ENCODE data around the gene IQGAP1.
"Not testable (repeated sequence)": the region's sequence is repeated elsewhere in the genome, so short reads cannot be mapped to it uniquely, and the experiment has no call there.

The IQGAP1 gene

DNA sequence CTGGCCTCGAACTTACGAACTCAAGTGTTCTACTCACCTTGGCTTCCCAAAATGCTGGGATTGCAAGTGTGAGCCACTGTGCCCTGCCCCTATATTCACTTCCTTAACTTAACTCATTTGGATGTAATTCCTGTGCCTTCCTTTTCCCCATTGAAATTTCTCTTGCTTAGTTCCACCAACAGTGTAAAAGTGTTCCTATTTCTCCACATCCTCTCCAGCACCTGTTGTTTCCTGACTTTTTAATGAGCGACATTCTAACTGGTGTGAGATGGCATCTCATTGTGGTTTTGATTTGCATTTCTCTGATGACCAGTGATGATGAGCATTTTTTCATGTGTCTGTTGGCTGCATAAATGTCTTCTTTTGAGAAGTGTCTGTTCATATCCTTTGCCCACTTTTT is 21.5 kb downstream of the IQGAP1 start:
- DNase-seq (ENCODE audit: low spot score): not testable (repeated sequence)

DNA sequence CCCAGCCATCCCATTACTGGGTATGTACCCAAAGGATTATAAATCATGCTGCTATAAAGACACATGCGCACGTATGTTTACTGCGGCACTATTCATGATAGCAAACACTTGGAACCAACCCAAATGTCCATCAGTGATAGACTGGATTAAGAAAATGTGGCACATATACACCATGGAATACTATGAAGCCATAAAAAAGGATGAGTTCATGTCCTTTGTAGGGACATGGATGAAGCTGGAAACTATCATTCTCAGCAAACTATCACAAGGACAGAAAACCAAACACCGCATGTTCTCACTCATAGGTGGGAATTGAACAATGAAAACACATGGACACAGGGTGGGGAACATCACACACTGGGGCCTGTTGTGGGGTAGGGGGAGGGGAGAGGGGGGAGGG is 22.3 kb downstream of the IQGAP1 start:
- not testable (repeated sequence) for DNase-seq (ENCODE audit: low spot score)

DNA sequence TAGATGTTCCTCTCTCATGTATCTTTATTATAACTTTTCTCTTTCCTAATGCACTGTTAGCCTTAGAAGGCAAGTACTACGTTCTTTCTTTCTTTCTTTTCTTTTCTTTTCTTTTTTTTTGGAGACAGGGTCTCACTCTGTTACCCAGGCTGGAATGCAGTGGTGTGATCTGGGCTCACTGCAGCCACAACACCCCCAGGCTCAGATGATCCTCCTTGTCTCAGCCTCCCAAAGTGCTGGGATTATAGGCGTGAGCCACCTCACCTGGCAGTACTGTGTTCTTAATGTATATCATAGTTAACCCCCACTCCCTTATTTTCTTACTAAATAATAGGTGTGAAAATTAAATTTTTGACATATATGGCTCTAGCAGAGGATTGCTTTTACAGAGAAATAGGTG is 23.1 kb downstream of the IQGAP1 start:
- DNase-seq (ENCODE audit: low spot score): no peak

DNA sequence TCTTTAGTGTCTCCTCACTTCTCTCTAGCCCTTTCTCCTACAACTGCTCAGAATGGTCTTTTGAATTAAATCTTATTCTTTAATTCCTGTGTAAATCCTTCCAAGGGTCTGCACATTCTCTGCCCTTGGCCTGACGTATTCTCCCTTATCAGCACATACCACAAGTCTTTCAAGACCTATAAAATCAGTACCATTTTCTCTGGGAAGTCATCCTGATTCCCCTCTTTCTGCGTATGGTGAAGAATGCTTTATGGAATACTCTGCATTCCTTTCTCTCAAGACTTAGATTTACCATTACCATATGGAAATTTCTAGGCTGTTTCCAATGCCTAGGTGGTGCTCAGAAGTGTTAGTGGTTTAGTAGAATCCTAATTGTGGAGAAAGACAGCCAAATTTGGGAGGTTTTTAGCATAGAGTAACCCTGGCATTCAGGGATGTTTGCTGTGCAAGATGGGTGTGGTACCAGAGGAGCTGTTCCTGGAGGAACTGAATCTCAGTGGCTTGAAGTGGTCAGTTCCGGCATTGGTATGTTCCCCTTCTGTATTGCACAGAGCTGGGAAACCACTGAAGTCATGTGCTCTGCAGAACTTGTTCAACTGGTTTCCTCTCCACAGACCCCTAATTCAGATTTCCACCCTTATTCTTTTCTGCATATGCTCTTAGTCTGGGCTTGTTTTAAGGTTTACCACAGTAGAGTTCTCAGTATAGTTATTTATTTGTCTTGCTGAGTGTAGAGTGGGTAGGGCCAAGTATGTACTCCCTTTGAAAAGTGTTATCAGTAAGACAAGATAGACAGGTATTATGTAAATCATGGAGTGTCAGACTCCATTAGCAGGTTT is 24.5 kb downstream of the IQGAP1 start:
- peak; percentile 69 for DNase-seq (ENCODE audit: low spot score)

DNA sequence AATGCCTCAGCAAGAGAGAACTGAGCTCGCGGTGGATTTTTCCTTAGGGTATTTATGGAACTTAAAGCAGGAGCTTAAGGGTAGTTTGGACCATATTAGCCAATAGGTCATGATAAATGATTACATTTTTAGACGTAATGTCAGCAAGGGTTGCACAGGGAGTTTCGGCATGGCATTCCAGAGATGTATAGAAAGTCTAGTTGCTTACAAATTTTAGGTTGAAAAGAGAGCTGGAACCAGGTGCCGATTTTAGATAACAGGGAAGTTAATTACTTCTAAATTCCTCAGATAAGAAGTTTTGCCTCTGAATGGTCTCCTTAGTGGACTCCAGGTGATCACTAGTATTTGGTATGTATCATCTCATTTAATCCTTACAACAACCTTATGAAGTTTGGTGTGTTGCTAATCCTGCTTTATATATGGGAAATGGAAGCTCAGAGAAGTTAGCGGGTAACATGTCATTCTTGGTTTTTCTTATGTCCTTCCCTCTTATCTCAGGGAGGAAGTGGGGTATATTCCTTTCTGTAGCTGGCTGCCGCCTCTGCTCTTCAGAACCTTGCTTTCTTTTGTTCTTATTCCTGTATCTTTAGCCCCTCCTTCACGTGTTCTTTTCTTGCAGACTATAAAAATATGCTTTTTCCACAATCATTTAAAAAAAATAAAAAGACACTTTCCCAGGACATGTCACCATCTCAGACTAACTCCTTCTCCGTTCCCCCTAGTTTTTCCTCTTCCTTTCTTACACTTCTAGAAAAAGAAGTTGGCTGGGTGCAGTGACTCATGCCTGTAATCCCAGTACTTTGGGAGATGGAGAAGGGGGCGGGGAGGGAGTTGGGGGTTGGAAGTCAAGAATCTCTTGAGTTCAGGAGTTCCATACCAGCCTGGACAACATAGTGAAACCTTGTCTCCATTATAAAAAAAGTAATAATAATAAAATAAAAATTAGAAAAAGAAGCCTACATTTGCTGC is 25.7 kb downstream of the IQGAP1 start:
- no peak for DNase-seq (ENCODE audit: low spot score)

DNA sequence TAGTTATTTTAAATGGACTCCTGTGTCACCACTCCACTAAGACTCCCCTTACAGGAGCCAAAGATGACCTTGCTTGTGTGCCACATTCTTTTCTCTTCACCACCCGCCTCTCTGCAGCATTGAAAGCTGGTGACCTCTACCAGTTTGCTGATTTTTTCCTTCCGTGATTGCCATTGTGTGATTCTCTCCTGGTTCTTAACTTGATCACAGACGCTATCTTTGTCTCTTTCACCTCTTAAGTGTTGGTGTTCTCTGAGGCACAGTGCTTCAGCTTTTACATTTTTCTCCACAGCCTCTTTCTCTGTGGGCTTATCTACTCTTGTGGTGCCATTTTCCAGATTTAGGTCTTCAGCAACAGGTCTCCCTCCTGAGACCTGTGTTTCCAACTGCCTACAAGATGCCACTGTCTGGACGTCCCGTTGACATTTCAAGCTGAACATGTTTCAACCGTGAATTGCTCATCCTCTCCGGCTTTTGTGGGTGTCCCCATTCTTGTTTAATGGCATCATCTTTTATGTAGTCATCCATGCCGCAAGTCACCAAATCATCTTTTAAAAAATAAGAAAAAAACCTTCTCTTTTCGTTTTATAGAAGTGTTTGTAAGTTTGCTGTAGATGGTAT is 26.5 kb downstream of the IQGAP1 start:
- DNase-seq (ENCODE audit: low spot score): no peak

DNA sequence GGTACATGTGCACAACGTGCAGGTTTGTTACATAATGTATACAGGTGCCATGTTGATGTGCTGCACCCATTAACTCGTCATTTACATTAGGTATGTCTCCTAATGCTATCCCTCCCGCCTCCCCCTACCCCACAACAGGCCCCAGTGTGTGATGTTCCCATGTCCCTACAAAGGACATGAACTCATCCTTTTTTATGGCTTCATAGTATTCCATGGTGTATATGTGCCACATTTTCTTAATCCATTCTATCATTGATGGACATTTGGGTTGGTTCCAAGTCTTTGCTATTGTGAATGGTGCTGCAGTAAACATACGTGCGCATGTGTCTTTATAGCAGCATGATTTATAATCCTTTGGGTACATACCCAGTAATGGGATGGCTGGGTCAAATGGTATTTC is 28.0 kb downstream of the IQGAP1 start:
- not testable (repeated sequence) for DNase-seq (ENCODE audit: low spot score)

DNA sequence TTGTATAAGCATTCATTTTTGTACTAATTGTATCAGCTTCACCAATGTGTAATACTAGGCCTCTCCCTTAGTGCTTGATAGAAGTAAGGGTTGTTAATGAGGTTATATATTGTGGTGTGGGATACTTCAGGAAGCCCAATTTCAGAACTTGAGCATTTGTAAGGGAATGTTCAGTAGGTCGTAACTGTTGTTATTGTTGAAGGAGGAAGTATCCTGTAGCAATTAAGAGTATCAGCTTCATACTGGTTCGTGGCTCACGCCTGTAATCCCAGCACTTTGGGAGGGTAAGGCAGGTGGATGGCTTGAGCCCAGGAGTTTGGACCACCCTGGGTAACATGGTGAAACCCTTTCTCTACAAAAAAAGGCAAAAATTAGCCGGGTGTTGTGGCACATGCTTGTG is 30.6 kb downstream of the IQGAP1 start:
- DNase-seq (ENCODE audit: low spot score): no peak

DNA sequence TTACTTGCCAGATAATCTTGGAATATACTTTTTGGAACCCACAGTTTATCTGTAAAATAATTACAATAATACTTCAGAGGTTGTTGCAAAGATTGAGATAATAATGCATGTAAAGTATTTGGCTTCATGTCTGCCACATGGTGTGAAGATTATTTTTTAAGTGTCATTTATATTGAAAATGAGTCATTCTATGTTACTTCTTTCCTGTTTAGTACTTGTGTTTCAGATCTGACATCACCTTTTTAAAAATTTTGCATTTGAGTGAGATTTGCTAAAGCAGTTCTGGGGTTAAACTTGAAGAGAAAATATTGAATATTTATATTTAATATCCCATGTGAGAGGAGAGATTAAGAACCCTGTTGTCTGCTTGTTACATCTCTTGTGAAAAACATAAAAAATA is 31.2 kb downstream of the IQGAP1 start:
- no peak for DNase-seq (ENCODE audit: low spot score)

DNA sequence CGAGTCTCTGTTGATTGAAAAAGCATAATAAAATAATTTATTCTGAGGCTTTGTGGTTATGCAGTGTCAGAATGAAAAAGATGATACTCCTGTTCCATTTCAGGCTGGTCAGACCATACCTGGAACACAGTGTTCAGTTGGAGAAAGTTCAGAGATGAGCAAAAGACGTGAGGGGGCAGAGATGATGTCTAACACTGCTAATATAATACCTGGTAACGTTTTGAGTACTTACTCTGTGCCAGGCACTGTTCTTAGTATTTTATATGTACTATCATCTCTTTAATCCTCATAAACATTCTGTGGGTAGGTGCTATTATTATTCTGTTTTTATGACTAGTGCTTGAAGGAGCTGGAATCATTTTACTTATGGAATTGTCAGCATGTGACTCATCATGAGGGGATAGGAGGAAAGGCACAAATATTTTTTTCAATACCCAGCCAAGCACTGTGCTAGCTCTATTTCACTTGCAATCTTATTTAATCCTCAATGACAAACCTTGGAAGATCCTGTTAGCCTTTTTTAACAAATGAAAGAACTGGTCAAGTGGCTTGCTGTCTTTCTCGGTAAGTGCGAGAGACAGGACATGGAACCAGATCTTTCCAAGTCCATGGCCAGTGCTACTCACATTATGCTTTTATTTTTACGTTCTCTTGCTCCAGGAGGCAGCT is 31.8 kb downstream of the IQGAP1 start:
- no peak for DNase-seq (ENCODE audit: low spot score)

DNA sequence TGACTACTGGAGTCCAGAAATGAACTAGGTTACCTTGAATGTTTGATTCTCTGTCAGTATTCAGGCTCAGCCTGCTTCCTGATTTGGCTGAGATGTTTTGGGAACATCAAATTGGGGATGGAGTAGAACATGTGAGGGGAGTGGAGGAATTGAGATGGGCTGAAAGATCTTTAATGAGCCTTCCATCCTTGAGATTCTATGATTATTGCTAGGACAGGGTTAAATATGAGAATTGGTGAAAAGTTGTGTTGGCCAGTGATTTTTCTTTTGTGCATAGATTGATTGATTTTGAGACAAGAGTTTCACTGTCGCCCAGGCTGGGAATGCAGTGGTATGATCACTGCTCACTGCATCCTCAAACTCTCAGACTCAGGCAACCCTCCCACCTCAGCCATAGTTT is 32.4 kb downstream of the IQGAP1 start:
- DNase-seq (ENCODE audit: low spot score): no peak

DNA sequence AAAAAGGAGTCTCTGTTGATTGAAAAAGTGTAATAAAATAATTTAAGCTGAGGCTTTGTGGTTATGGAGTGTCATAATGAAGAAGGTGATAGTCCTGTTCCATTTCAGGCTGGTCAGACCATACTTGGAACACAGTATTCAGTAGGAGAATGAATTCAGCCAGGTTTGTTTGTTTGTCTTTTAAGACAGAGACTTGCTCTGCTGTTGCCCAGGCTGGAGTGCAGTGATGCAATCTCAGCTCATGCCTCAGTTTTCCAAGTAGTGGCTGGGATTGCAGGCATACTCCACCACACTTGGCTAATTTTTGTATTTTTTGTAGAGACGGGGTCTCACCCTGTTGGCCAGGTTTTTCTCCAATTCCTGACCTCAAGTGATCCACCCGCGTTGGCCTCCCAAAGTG is 33.5 kb downstream of the IQGAP1 start:
- DNase-seq (ENCODE audit: low spot score): no peak

DNA sequence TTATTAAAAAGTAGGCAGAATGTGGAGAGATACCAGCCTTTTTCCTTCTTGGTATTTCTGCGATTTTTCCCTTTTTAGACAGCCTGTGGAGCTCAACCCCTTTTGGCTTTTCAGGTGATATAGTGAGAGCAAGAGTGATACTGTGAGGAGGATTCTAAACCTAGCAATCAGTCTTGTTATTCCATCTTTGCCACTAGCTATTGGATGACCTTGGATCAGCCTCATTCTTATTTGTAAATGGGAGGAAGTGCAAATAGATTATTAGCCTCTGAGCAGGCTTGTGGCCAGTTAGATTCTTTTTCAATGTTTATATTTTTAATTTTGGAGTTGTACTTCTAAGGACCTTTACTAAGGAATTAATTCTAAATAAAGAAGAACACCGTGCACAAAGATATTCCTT is 34.0 kb downstream of the IQGAP1 start:
- DNase-seq (ENCODE audit: low spot score): no peak

DNA sequence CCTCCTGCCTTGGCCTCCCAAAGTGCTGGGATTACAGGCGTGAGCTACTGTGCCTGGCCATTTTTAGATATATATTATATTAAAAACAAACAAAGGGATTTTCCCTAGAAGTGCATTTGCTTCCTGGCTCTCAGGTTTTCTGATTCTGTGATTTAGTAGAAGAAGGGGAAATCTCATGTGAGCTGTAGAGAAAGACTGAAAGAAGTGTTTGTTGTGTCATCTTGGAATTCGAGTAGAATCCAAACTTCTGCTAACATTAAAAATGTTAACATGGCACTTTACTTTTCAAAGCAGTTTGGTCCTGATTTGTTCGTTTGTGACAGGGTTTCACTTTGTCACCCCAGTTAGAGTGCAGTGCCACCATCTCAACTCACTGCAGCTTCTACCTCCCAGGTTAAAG is 34.9 kb downstream of the IQGAP1 start:
- no peak for DNase-seq (ENCODE audit: low spot score)

DNA sequence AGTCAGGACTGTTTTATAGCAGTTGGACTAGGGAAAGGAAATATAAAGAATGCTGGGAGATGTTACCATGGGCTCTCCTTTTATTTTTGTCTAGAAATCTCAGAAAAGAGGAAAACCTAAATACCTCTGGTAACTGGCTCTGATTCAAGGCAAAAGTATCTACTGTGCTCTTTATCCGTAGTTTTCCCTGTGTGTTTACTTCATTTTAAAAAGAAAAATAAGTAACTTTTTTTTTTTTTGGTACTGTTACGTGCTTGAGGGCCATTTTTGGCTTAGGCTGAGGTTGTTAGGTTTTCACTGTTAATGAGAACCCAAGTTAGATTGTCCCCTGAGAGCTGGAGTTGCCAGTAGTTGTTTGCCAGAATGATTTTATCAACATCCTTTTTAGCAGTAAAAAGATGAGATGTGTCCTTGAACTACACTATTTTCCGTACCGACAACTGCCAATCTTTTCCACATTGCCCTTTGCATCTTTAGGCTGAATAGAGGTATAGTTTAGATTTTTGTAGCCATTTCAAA is 35.8 kb downstream of the IQGAP1 start:
- no peak for DNase-seq (ENCODE audit: low spot score)

DNA sequence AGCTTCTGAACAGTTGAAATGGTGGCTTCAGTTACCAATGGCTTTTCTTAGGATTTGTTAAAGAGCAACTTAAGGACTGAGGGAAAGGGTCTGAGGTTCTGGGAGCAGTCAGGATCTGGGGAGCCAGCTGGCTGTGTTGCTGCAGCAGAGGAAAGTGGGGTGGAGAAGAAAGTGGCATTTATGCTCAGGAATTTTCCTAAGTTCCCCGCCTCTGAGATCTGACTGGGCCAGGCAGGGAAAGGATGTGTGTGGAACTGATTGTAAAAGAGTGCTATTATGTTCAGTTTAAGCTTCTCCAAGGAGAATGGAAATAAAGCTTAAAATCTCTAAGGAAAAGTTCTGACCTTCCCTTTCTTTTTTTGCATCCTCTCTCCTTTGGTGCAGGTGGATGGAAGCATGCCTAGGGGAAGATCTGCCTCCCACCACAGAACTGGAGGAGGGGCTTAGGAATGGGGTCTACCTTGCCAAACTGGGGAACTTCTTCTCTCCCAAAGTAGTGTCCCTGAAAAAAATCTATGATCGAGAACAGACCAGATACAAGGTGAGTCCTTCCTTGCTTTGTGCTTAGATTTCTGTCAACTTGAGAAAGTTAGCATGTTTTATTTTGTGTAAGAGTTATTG is 37.8 kb downstream of the IQGAP1 start:
- DNase-seq (ENCODE audit: low spot score): peak; percentile 85

DNA sequence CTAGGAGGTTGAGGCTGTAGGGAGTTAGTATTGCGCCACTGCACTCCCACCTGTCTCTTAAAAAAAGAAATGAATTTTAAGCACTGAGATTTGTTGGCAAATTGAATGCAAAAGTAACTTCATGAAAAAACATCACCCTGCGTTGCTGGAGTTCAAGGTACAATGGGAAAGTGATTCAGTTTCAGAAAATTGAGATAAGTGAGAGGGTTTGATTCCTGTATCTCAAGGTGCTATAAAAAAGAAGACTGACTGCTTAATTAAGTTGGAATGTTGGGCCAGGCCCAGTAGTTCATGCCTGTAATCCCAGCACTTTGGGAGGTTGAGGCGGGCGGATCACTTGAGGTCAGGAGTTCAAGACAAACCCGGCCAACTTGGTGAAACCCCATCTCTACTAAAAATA is 39.1 kb downstream of the IQGAP1 start:
- DNase-seq (ENCODE audit: low spot score): no peak

DNA sequence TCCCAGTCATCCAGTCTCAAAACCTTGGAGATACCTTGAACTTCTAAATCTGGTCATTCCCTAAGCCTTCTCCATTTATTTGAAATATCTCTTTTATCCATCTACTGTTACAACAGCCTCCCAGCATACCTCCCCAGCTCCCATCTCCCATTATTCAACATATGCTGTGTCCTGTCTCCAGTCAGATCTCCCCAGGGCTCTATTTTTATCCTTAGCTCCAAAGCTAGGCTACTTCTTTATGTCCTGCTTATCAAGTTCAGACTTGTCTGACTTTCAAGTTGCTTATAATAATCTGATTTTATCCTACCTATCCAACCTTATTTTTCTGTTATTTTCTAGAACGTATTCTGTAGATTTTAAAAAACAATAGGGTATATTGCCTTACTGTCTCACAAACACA is 44.2 kb downstream of the IQGAP1 start:
- no peak for DNase-seq (ENCODE audit: low spot score)

DNA sequence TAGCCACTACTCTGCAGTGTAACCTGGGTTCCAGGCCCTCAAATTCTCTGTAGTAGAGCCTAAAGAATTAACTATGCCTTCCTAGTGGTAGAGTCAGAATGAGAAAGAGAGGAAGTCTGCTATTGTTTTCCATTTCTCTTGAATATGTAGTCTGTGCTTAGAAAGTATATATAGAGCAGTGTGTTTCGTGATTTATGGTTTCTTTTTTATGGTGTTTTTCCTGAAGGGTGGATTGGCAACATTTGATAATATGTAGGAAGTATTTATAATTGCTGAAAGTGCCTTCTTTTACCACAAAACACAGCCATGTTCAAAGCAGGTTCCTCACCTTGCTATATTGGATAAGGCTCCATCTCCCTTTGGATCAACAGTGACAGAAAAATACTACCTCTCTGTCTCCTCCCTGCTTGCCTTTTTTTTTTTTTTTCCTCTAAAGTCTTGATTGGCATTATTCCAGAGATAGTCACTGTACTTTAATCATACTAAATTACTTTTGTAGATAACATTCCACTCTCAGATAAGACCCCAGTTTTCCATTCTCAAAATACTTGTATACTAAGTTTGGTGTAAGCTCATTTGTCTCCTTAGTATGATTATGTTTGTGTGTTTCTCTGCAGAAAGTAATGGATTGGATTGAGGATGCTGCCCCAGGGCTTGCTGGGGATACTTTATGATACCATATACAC is 47.8 kb downstream of the IQGAP1 start:
- DNase-seq (ENCODE audit: low spot score): no peak

DNA sequence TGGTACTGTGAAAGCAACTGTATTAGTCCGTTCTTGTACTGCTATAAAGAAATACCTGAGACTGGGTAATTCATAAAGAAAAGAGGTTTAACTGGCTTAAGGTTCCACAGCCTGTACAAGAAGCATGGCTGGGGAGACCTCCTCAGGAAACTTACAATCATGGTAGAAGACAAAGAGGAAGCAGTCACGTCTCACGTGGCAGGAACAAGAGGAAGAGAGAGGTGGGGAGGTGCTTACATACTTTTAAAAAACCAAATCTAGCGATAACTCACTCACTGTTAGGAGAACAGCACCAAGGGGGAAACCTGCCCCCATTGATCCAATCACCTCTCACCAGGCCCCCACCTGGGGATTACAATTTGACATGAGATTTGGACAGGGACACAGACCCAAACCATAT is 48.9 kb downstream of the IQGAP1 start:
- DNase-seq (ENCODE audit: low spot score): no peak

DNA sequence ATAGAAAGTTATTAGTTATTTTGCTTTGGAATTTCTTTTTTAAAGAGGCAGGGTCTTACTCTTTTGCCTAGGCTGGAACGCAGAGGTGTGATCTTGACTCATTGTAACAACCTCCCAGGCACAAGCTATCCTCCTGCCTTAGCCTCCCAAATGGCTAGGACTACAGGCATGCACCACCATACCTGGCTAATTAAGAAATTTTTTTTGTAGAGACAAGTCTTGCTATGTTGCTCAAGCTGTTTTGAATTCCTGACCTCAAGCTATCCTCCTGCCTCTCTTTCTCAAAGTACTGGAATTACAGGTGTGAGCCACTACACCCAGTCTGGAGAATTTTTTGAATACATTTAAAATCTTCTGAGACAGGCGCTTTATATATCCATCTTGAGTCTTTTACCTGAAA is 49.5 kb downstream of the IQGAP1 start:
- no peak for DNase-seq (ENCODE audit: low spot score)

All from pons (tissue), 1 donor.